ENCODE measurements around the gene BCL7A. TPM values are rescaled to one million over a fixed set of nuclear protein-coding genes. Genes with fewer than 3 reads are reported as not detected.

BCL7A gene
- total and polyA plus RNA-seq, 2 experiments from 2014 or later, result 12.7 to 14.9 TPM

DNA sequence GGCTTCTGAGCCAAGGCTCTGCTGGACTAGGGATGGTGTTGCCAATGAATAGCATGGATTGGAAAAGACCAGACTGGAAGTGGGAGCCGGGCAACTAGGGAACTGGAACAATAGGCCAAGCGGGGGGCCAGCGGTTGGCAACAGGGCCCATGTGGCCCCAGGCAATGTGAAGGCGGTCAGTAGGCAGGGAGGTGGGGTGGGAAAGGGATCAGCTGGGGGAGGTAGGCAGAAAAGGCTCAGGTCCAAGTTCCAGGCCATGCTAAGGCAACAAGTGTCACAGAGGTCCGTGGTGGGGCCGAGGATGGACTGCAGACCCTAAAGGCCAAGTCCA lies 42.0 kb downstream of the BCL7A start:
- Histone ChIP-seq H3F3A (replicated peaks; ENCODE audit: low read depth) (no peaks in the 10 kb centered on the region), H2AFZ (no peak overlapping the region), H3K9me2 (ENCODE audit: insufficient read depth) (no peaks in the 10 kb centered on the region), H3K4me3 (no peak overlapping the region), H3K4me1 (ENCODE audit: insufficient read depth) (peaks cover 9% of the 10 kb centered on the region; the same call in 1 of the 2 replicates), H3K27ac (ENCODE audit: low read depth) (peak overlapping the region; percentile 81; the same call in 1 of the 2 replicates), H3K4me2 (no peak overlapping the region), H4K20me1 (replicated peaks; ENCODE audit: insufficient read depth) (no peaks in the 10 kb centered on the region), H3K27me3 (ENCODE audit: insufficient read depth) (no peaks in the 10 kb centered on the region), H3K36me3 (ENCODE audit: insufficient read depth) (no peaks in the 10 kb centered on the region; the same call in 1 of the 2 replicates), H3K79me2 (replicated peaks; ENCODE audit: insufficient read depth) (0 out of 2 replicates have a peak, but pooled peaks cover 7% of the 10 kb centered on the region)
- TF ChIP-seq, protein P1, sequence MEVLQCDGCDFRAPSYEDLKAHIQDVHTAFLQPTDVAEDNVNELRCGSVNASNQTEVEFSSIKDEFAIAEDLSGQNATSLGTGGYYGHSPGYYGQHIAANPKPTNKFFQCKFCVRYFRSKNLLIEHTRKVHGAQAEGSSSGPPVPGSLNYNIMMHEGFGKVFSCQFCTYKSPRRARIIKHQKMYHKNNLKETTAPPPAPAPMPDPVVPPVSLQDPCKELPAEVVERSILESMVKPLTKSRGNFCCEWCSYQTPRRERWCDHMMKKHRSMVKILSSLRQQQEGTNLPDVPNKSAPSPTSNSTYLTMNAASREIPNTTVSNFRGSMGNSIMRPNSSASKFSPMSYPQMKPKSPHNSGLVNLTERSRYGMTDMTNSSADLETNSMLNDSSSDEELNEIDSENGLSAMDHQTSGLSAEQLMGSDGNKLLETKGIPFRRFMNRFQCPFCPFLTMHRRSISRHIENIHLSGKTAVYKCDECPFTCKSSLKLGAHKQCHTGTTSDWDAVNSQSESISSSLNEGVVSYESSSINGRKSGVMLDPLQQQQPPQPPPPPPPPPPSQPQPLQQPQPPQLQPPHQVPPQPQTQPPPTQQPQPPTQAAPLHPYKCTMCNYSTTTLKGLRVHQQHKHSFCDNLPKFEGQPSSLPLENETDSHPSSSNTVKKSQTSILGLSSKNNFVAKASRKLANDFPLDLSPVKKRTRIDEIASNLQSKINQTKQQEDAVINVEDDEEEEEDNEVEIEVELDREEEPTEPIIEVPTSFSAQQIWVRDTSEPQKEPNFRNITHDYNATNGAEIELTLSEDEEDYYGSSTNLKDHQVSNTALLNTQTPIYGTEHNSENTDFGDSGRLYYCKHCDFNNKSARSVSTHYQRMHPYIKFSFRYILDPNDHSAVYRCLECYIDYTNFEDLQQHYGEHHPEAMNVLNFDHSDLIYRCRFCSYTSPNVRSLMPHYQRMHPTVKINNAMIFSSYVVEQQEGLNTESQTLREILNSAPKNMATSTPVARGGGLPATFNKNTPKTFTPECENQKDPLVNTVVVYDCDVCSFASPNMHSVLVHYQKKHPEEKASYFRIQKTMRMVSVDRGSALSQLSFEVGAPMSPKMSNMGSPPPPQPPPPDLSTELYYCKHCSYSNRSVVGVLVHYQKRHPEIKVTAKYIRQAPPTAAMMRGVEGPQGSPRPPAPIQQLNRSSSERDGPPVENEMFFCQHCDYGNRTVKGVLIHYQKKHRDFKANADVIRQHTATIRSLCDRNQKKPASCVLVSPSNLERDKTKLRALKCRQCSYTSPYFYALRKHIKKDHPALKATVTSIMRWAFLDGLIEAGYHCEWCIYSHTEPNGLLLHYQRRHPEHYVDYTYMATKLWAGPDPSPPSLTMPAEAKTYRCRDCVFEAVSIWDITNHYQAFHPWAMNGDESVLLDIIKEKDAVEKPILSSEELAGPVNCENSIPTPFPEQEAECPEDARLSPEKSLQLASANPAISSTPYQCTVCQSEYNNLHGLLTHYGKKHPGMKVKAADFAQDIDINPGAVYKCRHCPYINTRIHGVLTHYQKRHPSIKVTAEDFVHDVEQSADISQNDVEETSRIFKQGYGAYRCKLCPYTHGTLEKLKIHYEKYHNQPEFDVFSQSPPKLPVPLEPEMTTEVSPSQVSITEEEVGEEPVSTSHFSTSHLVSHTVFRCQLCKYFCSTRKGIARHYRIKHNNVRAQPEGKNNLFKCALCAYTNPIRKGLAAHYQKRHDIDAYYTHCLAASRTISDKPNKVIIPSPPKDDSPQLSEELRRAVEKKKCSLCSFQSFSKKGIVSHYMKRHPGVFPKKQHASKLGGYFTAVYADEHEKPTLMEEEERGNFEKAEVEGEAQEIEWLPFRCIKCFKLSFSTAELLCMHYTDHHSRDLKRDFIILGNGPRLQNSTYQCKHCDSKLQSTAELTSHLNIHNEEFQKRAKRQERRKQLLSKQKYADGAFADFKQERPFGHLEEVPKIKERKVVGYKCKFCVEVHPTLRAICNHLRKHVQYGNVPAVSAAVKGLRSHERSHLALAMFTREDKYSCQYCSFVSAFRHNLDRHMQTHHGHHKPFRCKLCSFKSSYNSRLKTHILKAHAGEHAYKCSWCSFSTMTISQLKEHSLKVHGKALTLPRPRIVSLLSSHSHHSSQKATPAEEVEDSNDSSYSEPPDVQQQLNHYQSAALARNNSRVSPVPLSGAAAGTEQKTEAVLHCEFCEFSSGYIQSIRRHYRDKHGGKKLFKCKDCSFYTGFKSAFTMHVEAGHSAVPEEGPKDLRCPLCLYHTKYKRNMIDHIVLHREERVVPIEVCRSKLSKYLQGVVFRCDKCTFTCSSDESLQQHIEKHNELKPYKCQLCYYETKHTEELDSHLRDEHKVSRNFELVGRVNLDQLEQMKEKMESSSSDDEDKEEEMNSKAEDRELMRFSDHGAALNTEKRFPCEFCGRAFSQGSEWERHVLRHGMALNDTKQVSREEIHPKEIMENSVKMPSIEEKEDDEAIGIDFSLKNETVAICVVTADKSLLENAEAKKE (CRISPR knock-in tag; IDR thresholded peaks at IDR 0.05), result no peak
- peak; percentile 5 for ATAC-seq
- H3K27me3 Mint-ChIP-seq (ENCODE audit: insufficient read depth, low read depth, poor library complexity), result peaks cover 4% of the 10 kb centered on the region
- H3K27ac Mint-ChIP-seq, result peak overlapping the region; percentile 89
- peaks cover 35% of the 10 kb centered on the region for H3K36me3 Mint-ChIP-seq (ENCODE audit: low read depth)
- H3K9me3 Mint-ChIP-seq, result peaks cover 4% of the 10 kb centered on the region; the same call in 1 of the 3 replicates
- H3K4me1 Mint-ChIP-seq, result peaks cover 25% of the 10 kb centered on the region
- H3K4me3 Mint-ChIP-seq, result peak overlapping the region; percentile 36; the same call in 2 of the 3 replicates
- DNase-seq (ENCODE audit: low spot score), result no peak

DNA sequence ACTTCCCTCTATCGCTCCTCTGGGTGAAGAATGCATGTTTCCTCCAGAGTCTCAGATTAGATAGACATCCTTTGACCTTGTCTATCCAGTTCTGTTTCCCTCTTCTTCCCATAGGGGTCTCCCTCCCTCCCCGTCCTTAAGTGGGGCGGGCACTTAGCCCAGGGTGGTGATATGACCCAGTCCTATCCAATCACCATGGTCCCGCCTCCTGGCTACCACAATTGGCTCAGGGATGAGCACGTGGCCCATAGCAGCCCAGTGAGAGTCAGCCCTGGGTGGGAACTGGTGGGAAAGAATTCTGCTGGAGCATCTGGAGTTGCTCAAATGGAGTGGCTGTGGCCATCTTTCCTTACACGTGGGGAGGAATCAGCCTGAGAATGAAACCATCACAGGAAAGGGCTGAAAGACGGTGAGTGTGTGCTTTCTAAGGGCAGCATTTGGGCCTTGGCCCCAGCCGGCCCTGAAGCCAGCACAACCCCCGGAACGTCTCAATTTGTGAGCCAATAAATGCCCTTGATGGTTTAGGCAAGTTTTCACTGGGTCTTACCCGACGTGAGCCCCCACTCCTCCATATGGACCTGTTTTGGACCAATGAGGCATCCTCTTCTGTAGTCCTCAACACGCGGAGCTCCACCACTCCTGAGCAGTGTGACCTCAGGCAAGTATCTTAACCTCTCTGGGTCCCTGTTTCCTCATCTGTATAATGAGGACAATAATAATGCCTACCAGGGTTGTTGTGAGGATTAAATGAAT lies 42.5 kb downstream of the BCL7A start:
- Histone ChIP-seq H3K36me3 (ENCODE audit: insufficient read depth) (no peaks in the 10 kb centered on the region), H3K9me2 (ENCODE audit: insufficient read depth) (no peaks in the 10 kb centered on the region), H2AFZ (no peak overlapping the region), H3K4me2 (peak overlapping the region; percentile 35; the same call in 1 of the 2 replicates), H3K4me3 (peak overlapping the region; percentile 17; the same call in 1 of the 2 replicates), H3K79me2 (replicated peaks; ENCODE audit: insufficient read depth) (0 out of 2 replicates have a peak, but pooled peaks cover 7% of the 10 kb centered on the region), H3K27ac (ENCODE audit: low read depth) (no peak overlapping the region), H4K20me1 (replicated peaks; ENCODE audit: insufficient read depth) (no peaks in the 10 kb centered on the region), H3K4me1 (ENCODE audit: insufficient read depth) (peaks cover 9% of the 10 kb centered on the region; the same call in 1 of the 2 replicates), H3F3A (replicated peaks; ENCODE audit: low read depth) (no peaks in the 10 kb centered on the region), H3K27me3 (ENCODE audit: insufficient read depth) (no peaks in the 10 kb centered on the region)
- peaks cover 4% of the 10 kb centered on the region; the same call in 1 of the 3 replicates for H3K9me3 Mint-ChIP-seq
- peak overlapping the region; percentile 66 for H3K4me3 Mint-ChIP-seq
- peak; percentile 96 for ATAC-seq
- peaks cover 25% of the 10 kb centered on the region for H3K4me1 Mint-ChIP-seq
- H3K36me3 Mint-ChIP-seq (ENCODE audit: low read depth), result peaks cover 30% of the 10 kb centered on the region
- DNase-seq (ENCODE audit: low spot score), result peak; percentile 97
- peaks cover 4% of the 10 kb centered on the region for H3K27me3 Mint-ChIP-seq (ENCODE audit: insufficient read depth, low read depth, poor library complexity)
- peak overlapping the region; percentile 89 for H3K27ac Mint-ChIP-seq
- TF ChIP-seq CTCF (conservative IDR thresholded peaks at IDR 0.05; ENCODE audit: low read depth in 2 of 2) (peak; percentile 61 to 74), POLR2AphosphoS5 (IDR thresholded peaks at IDR 0.05; ENCODE audit: low read depth) (peak; percentile 45; the same call in 1 of the 2 replicates)
